Measurements from ENCODE around the gene MAPKAP1.

Gene MAPKAP1

DNA sequence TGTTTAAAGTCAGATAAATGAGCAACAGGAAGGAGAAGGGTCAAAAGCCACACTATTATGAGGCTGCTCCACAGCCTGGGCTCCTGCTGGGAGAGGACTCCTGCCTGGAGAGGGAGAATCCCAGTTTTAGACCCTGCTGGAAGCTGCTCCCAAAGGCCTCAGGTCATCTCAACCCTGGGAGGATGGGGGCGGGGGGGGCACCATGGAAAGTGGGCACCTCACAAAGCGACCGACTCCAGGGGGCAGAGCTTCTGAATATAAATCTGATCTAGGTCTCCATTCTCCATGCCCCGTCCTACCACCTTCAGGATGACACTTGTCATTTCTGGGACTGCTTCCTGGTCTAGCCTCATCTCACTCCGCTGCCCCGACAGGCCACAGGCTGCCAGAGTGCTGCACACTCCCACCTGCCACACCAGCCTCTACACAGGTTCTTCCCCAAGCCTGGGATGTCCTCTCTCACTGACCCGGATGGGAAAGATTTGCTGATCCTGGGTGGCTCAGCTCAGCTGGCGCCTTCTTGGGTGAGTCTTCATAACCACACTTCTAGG lies 262.0 kb downstream of the MAPKAP1 start:
- no peak for DNase-seq

DNA sequence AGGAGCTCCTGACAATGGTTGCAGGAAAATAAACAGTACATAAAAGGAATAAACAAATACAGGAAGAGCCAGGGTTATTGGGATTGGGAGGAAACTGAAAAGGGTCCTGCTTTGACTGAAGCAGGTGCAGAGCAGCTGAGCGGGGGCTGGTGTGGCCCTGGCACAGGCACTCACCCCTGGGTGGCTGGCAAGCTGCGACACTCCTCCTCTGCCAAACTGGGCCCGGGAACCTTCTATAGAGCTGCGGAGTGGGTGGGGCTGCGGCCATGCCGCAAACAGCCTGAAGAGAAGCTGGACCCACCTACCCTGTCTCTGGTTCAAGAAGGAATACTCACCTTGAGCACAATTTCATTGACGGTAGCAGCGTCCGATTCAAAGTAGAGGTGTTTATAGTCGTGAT lies 262.8 kb downstream of the MAPKAP1 start:
- DNase-seq, result no peak

DNA sequence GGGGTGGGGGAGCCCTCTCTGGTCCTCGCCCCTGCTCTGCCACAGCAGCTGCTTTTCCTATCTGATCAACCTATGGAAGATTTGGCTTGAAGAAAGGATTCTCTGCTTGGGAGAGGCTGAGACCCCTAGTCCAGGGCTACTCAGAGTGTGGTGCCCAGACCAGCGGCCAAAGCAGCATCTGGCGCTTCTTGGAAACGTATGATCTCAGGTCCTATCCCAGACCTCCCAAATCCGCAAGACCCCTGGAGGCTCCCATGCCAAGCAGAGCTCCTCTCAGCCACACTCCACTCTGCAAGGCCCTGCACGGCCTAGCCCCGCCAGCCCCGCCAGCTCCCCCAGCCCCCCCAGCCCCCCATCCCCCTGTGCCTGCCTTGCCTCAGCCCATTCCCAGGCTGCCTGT lies 263.6 kb downstream of the MAPKAP1 start:
- no peak for DNase-seq

DNA sequence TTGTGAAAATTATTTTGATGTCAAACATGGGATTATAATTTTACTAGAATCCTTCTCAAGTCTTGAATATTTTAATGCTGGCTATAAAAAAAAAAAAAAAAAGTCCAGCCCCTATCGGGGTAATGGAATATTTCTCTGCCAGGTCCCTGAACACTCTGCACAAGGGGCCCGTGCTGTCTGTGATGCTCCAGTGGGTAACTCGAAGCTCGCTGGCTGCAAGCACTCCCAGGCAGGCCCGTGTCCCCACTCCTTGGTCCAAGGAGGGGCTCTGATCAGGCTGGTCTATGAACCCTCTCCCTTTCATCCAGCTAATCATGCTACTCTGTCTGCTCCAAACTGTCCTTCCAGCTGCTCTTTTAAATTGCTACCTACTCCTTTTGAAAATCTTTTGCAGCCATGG lies 264.6 kb downstream of the MAPKAP1 start:
- DNase-seq, result no peak

DNA sequence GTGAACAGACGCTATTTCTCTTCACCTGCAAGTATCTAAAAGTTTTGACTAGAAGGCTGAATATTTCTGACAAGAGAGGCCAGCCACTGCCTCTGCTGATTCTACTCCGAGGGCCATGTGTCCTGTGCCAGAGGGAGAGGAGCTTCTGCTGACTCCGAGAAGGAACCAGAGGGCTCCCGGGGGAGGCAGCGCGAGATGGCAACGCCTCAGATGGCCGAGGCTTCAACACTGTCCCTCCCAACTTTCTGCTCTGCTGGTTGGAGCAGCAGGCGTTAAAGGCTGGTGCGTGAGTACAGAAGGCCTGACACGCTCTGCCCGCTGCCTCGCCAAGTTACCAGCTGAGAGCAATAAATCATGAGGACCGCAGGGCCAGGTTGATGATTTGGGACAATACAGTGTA lies 266.6 kb downstream of the MAPKAP1 start:
- DNase-seq, result no peak

DNA sequence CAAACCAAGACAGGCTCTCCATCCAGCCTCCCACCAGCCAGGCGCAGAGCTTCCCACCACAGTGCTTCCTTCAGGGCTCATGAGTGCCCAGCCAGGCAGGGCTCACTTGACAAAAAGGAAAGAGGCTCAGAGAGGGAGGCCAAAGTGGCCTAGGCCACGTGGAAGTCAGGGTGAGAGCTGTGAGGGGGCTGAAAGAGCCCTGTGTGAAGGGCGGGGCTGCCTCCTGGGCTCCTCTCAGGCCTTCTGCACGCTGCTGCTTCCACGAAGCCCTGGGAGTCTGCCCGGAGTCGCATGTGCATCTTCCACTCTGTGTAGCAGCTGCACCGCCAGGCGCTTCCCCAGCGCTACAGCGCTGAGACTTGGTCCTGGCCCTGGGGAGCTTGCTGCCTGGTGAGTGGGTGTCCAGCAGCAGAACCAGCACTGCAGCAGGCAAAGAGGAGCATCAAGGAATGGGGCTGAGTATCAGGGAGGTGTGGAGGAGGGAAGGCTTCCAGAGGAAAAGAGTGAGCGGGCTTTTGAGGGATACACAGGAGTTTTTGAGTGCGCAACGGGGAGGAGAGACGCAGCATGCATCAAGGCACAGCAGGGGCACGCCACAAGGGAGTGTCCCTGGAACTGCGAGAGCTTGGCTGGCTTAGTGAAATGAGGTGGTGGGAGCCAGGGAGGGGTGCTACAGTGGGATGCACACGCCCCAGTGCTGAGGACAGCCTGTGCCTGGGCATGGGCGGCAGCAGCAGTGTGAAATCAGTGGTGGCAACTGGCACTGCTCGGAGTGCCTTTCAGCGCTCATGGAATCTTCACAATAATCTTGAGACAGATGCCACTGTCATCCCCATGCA lies 267.4 kb downstream of the MAPKAP1 start:
- no peak for DNase-seq

DNA sequence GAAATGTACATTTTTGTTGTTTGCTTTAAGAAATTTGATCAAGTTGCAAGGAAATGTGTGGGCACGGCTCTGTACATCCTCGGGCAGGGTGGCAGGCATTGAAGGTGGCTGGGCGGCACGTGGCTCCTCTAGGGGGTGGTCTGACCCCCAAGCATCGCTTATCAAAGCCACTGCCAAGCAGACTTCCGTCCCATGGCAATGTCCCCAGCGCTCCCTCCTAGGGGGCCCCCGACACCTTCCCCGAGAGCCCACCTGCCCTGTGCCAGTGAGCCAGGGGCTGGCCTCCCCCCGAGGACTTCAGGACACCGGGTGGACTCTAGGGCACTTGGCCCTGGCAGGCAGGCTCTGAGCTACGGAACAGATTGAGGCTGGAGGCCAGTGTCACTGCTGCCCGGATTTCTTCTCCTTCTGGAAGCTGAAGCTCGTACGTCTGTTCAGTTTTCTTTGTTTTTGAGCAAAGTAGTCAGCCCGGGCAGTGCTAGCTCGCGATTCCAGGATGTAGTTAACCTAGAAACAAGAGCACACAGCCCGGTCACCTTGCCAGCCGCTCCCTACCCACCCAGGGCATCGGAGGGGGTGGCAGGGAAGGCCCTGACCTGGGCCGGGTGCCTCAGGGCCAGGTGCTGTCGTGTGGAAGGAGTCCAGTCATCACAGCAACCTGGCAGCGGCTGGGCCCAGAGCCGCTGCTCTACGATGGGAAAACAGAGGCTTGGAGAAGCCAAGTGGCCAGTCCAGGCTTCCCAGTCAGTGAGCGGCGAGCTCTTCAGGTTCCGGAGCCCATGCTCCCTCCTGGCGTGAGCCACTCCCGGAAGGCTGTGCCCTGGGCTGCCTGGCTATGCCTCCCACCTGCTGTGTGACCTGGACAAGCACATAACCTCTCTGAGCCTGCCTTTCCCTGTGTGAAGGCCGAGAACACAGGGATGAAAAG lies 268.2 kb downstream of the MAPKAP1 start:
- peak; percentile 24 to 42 for DNase-seq

DNA sequence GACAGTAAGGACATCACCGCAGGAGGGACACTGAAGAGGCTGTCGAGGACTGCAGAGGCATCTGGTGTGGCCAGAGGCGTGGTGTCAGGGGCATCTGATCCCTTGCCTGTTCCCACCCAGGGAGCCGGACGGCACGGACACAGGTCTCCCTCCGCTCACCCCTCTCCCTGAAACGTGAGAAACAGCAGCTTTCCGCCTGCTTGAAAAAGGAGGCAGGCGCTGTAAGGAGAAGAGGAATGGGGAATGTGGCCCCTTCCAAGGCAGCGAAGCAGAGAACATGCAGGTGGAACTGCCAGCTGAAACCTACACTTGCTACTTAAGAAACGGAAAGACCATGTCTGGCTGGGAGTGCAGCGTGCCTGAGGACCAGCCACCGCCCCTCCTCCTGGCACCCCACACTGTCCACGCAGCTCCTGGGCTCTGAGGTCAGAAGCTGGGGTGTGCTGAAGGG lies 269.2 kb downstream of the MAPKAP1 start:
- no peak for DNase-seq

DNA sequence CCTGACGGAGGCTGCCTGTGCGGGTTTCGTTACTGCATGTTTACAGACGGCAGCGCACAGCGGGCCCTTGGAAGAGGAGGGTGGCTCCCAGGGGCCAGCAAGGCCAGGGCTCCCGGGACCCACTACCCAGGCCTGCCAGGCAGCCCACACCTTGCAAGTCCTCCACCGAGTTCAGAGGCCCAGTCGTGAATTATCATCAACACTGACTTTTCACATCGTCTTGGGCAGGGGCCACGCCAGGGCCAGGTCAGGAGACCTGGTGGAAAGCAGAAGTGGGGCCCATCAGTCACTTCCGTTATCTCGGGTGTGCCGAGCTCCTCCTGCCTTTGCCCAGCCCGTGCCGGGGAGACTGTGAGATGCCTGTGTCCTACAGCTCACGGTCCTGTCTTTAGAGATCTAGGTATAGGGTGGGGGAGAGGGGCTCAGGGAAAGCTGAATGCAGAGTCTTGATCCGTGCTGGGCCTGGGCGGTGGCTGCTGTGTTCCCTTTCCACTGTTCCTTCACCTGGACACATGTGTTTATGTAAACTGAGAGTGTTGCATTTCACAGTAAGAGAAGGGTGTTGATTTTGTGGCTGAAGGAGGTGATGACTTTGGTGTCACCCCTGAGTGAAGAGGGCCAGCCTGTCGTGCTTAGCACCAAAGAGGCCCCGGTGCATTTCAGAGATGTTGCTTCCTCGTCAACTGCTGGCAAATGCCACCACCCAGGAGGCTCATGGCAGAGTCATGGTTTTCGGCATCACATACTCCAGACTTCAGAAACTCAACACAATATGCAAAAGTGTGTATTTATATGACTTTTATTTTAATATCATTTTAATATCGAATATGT lies 270.2 kb downstream of the MAPKAP1 start:
- no peak for DNase-seq

DNA sequence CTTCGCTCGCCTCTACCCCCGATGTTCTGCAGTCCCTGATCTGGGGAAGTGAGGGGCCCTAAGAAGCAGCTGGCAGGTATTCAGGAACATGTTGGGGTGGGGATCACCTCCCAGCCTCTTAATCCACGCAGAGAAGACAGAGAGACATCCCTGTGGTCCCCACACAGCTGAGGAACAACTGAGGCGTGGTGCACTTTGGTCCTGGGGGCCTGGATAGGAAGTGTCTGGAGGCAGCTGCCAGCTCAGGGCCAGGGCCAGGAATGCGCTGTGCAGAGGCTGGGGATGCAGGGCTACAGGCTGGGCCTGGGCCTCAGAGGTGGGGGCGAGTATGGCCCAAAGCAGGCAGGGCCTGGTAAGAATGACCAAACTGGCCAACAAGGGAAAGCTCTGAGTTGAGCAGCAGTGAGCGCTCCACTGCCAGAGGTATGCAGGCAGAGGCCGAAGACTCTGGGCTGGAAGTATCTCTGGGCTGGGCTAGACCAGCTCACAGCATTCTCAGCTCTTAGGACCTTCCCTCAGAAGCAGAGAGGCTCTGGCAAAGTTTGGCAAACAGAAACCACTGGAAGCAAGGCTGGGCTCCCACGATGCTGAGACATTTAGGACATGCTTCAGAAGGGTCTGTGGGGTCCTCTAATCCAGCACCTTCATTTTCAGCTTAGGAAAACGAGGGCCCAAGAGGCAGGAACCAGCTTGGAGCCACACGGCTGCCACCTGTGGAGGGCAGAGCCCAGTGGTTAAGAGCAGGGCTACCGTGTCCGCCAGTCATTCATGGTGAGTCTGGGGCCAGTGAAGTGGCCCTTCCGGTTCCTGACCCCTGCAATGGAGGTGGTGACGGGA lies 271.0 kb downstream of the MAPKAP1 start:
- no peak for DNase-seq

DNA sequence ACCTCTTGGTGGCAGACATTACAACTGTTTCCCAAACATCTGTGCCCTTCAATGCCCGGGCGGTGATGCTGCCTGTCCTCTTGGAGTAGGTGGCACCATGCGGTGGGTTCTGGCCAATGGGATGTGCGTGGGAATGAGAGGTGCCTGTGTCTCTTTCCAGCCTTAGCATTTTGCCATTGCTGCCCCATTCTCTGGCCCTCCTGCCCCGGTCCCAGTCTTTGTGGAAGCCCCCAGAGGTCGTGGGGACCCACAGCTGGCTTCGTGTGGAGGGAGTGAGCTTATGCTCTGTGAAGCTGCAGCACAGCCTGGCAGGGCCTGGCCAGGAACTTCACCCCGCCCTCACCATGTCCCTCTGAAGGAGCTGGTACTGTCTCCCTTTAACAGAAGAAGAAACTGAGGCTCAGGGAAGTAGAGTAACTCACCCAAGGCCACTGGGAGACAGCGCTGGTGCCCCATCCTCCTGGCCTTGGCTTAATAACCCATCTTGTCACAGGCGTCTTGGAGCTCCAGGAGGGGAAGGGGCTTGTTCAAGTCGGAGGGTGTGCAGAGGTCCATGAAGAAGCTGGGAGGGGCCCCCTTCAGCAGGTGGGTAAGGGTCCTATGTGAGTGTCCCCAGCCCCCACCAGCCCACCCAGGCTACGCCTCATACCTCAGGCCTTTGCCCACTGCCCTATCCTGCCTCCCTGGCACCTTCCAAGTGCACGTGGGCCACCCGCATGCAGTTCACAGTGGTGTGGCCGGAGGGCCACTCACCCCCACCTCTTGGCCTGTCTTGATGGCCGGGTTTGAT lies 271.8 kb downstream of the MAPKAP1 start:
- no peak for DNase-seq

DNA sequence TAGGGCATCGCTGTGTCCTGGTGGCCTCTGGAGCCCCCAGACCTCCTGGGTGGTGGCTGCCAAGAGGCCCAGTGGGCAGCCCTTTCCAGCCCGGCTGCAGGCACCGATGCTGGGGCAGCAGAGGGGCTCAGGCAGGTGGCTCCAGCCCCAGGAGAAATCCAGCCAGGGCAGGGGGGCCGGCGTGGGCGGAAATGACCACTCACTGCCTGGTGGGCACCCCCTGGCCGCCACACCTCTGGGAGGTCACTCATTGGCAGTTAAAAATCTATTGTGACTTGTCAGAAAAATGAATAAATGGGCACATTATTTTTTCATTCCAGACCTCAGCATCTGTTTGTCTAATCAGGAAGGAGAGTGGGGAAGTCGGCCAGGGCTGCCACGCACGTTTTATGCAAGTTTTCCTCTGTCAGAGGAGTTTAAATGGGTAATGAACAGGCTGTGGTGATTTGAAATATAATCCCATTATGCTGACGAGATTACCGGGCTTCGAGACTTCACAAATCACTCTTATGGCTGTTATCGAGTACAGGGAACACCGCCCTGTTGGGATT lies 273.5 kb downstream of the MAPKAP1 start:
- no peak for DNase-seq

DNA sequence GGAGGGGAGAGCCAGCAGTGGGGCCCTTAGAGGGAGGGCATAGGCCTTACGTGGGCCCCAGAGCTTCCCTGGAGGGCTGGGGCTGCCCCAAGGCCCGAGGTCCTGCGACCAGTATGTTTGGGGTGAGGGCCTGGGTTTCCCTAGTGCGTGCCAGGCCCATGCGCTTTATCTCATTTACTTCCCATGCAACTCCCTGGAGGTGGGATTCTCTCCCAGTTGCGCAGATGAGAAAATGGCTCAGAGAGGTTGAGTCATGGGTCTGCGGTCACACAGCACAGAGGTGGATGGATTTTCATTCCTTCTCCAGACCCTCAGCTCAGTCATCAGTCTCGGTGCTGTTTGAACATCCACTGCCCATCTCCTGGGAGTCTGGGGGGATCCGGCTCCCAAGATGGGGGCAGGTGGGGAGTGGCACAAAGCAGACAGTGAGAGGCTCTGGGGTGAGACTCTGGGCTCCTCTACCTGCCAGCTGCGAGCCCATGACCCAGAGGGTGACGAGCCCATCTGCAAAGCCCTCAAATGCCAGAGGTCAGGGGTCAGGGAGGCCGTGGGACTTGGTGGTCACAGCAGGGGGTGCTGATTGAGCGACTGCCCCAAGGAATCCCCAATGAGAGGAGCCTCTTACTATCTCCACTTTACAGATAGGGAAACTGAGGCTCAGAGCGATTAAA lies 274.2 kb downstream of the MAPKAP1 start:
- no peak for DNase-seq

DNA sequence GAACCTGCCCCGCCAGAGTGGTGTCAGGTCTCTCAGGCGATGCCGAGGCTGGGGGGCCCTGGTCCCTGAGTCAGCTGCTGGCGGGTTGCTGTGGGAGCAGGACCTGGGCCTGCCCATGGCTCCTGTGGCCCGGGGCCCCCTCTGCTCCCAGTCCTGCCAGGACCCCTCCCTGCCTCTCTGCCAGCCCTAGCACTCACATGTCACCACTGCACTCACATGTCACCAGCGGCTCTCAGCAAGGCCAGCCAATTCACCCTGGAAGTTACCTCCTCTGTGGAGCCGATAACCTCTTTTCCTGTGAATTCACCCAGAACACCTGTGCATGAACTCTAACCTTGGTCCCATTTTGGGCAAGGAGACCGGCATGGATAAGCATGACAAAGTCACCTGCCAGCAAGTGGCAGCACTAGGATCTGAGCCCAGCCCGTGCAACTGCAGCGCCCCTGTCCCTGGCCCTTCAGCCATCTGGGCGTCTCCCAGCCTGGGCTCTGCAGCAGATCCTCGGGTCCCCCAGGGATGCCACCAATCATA lies 275.2 kb downstream of the MAPKAP1 start:
- DNase-seq, result no peak

DNA sequence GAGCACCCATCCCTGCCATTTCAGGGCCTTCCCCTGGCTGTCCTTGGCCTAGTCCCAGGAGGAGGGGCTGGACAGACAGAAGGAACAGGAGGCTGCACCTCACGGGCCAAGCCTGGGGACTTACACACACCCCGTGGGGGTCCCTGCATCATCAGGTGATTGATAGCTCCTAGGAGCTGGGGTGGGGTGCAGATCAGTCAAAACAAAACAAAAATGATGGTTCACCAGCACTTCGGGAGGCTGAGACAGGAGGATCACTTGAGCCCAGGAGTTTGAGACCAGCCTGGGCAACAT lies 276.0 kb downstream of the MAPKAP1 start:
- no peak for DNase-seq

DNA sequence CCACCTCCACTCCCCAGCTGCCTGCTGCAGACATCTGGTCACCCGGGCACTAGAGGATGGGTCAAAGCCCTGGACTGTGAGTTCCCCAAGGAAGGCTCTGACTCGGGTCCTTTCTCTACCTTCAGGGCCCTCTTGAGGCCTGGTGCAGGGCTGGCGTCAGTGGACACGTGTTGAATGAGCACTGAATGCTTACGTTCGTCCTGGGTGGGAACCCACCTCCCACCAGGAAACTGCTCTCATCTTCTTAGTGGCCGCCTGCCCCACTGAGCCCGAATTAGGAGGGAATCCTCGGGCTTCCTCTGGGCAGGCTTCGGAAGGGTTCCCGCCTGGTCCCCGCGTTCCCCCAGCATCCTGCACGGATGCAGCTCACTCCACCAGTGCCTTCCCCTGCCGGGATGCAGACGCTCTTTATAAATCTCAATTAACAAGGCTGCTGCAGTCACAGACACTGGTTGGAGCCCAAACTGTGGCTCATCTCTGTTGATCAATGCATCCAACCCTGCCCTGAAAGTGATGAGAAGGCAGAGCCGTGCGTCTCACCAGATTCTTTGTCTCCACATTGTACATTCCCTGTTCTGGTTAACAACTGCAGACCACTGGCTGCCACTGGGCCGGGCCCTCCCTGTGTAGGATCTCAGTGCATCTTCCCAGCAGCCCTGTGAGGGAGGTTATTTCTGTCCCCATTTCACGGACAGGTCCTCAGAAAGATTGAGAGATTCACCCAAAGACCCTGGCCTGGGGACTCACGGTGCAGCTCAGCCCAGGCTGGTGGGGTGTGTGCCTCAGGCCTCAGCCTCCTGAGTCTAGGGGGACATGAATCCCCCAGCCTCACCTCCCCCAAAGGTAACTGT lies 276.6 kb downstream of the MAPKAP1 start:
- no peak for DNase-seq

DNA sequence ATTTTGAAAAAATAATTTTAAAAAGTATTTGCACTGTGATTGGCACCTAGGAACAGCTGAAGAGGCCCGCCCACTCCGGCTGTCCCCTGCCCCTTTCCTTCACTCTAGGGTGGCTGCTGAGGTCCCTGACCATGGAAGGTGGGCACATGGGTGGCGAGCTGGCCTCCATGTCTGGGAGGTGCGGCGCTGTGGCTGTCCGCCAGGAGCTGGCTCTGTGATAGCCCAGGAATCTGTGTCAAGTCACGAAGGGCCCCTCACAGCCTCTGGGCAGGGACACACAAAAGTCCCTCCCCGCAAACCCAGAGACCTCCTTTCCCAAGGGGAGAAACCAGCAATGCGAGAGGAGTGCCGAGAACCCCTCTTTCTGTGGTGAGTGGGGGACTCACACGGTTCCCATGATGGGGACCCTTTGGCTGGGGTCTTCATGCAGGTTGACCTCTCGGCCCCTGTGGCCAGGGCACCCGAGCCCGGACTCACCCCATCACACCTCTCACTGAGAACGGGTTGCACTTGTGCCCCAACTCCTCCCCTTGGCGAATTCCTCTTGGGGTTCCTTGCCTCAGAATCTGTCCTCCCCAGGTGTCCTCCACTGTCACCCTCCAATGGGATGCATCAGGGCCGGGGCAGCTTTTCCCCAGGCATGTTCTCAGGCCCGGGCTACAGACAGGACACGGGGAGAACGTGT lies 277.4 kb downstream of the MAPKAP1 start:
- no peak for DNase-seq

DNA sequence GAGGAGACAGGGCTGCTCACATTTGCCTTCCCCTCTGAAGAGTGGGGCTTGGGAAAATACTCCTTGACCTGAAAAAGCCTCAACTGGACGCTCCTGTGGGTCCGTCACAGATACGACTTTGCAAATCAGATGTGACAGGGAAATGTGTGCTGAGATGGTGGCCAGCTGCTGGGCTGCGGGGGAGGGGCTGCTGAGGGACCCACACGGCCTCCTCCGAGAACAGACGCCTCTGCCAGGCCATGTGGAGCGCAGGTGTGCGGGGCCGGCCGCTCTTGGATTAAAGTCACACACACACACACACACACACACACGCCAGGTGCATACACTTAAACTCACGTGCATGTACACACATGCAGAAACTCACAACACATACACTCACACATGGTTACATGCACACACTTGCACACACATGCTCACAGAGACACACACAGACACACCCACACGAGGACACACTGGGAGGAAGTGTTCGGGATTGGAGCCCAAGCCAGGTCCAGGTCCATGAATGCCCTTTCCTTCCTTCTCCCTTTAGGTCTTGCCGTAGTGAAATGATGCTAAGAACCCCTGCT lies 278.0 kb downstream of the MAPKAP1 start:
- DNase-seq, result no peak
